ENCODE results near the gene RORC.

Gene RORC

GRCh38 chr1:151847867-151848596 lies 16.4 kb upstream of the RORC start:
- no peak for DNase-seq

- DNase-seq, result peak; percentile 49
Measured at GRCh38 chr1:151846686-151847237, 15.2 kb upstream of the RORC start.

GRCh38 chr1:151846062-151846568 lies 14.5 kb upstream of the RORC start:
- no peak for DNase-seq

- DNase-seq, result no peak
Measured at GRCh38 chr1:151843398-151843797, 11.8 kb upstream of the RORC start.

- no peak for DNase-seq
Measured at GRCh38 chr1:151841141-151841540, 9.5 kb upstream of the RORC start.

GRCh38 chr1:151840421-151840820 lies 8.8 kb upstream of the RORC start:
- no peak for DNase-seq

- DNase-seq, result peak; percentile 77
Measured at GRCh38 chr1:151839457-151840403, 8.1 kb upstream of the RORC start, which contains the start of gene C2CD4D. Gene C2CD4D, minus strand, starts transcription at chr1:151839820. Its CDS starts 831 bp downstream, at chr1:151838989.

GRCh38 chr1:151839082-151839412 lies 7.4 kb upstream of the RORC start:
- DNase-seq, result no peak

GRCh38 chr1:151838222-151839081 lies 6.8 kb upstream of the RORC start:
- peak; percentile 61 for DNase-seq

GRCh38 chr1:151837884-151838221 lies 6.3 kb upstream of the RORC start:
- no peak for DNase-seq

- no peak for DNase-seq
Measured at GRCh38 chr1:151837197-151837596, 5.6 kb upstream of the RORC start.

GRCh38 chr1:151835596-151835995 lies 4.0 kb upstream of the RORC start:
- DNase-seq, result no peak

- no peak for DNase-seq
Measured at GRCh38 chr1:151834239-151834638, 2.6 kb upstream of the RORC start.

- DNase-seq, result no peak
Measured at GRCh38 chr1:151833172-151833900, 1.7 kb upstream of the RORC start.

- DNase-seq, result no peak
Measured at GRCh38 chr1:151832318-151832980, 847 bp upstream of the RORC start.

GRCh38 chr1:151831256-151831591 lies 378 bp downstream of the RORC start:
- no peak for DNase-seq

GRCh38 chr1:151830055-151830454 lies 1.5 kb downstream of the RORC start:
- no peak for DNase-seq

GRCh38 chr1:151829352-151830046 lies 2.1 kb downstream of the RORC start:
- DNase-seq, result no peak

- DNase-seq, result no peak
Measured at GRCh38 chr1:151828921-151829320, 2.7 kb downstream of the RORC start.

GRCh38 chr1:151827853-151828252 lies 3.7 kb downstream of the RORC start:
- no peak for DNase-seq

Data from activated CD4-positive, alpha-beta T cell treated with anti-CD3 and anti-CD28 coated beads for 48 hours (primary cell).